GM23338 (cell line): ENCODE results near the gene SRP68. TPM values are rescaled to one million over a fixed set of nuclear protein-coding genes. Genes with fewer than 3 reads are reported as not detected.

ENCODE experiments used
- ATAC-seq: fragments of 200-7000 bp; cut with Tn5 transposase; 3 replicates; pipeline ENCODE4 v1.9.1; 2020
- DNase-seq: peaks from one replicate; pipeline ENCODE4 v3.0.0-alpha.2; 2015; ENCODE audit warnings: low spot score
- H2AFZ ChIP-seq: fragments of 200-600 bp; sonication (generic); 2 replicates; pipeline ENCODE4 v1.8.0; 2016; ENCODE audit warnings: antibody characterized with exemption, mild to moderate bottlenecking, moderate library complexity
- H3F3A ChIP-seq: fragments of 200-600 bp; sonication (generic); replicated peaks from 2 replicates; pipeline ENCODE4 v1.8.0; 2017; ENCODE audit warnings: antibody characterized with exemption, mixed run types, low read depth
- H3K27ac ChIP-seq: fragments of 200-600 bp; sonication (generic); 2 replicates; pipeline ENCODE4 v1.6.1; 2016; ENCODE audit warnings: low read depth
- H3K27me3 ChIP-seq: fragments of 200-600 bp; sonication (generic); 2 replicates; pipeline ENCODE4 v1.8.0; 2016; ENCODE audit warnings: mild to moderate bottlenecking, mixed run types, moderate library complexity; ENCODE audit not compliant: insufficient read depth
- H3K36me3 ChIP-seq: fragments of 200-600 bp; sonication (generic); 2 replicates; pipeline ENCODE4 v1.8.0; 2016; ENCODE audit warnings: mild to moderate bottlenecking; ENCODE audit not compliant: insufficient read depth
- H3K4me1 ChIP-seq: fragments of 200-600 bp; sonication (generic); 2 replicates; pipeline ENCODE4 v1.8.0; 2016; ENCODE audit warnings: mild to moderate bottlenecking, moderate library complexity; ENCODE audit not compliant: insufficient read depth
- H3K4me2 ChIP-seq: fragments of 200-600 bp; sonication (generic); 2 replicates; pipeline ENCODE4 v1.7.1; 2017; ENCODE audit warnings: mixed run types
- H3K4me3 ChIP-seq: fragments of 200-600 bp; sonication (generic); 2 replicates; pipeline ENCODE4 v1.6.1; 2016; ENCODE audit warnings: mixed run types
- H3K79me2 ChIP-seq: fragments of 200-600 bp; sonication (generic); replicated peaks from 2 replicates; pipeline ENCODE4 v1.8.0; 2017; ENCODE audit warnings: mild to moderate bottlenecking; ENCODE audit not compliant: insufficient read depth
- H3K9me2 ChIP-seq: fragments of 200-600 bp; sonication (generic); 2 replicates; pipeline ENCODE4 v1.8.0; 2017; ENCODE audit not compliant: insufficient read depth
- H4K20me1 ChIP-seq: fragments of 200-600 bp; sonication (generic); replicated peaks from 2 replicates; pipeline ENCODE4 v1.8.0; 2017; ENCODE audit warnings: mild to moderate bottlenecking; ENCODE audit not compliant: insufficient read depth
- H3K27ac Mint-ChIP-seq: 2 replicates; pipeline ENCODE4 v1.8.0; 2020; ENCODE audit warnings: inconsistent platforms, mild to moderate bottlenecking, moderate library complexity, mixed read lengths
- H3K27me3 Mint-ChIP-seq: 3 replicates; pipeline ENCODE4 v1.8.0; 2022; ENCODE audit warnings: low read depth, mild to moderate bottlenecking, moderate library complexity, mixed read lengths, inconsistent platforms; ENCODE audit not compliant: insufficient read depth, poor library complexity
- H3K36me3 Mint-ChIP-seq: 3 replicates; pipeline ENCODE4 v1.8.0; 2021; ENCODE audit warnings: low read depth, mild to moderate bottlenecking, inconsistent platforms, moderate library complexity, mixed read lengths
- H3K4me1 Mint-ChIP-seq: 3 replicates; pipeline ENCODE4 v1.8.0; 2020; ENCODE audit warnings: mild to moderate bottlenecking, inconsistent platforms, mixed read lengths
- H3K4me3 Mint-ChIP-seq: 3 replicates; pipeline ENCODE4 v1.8.0; 2021; ENCODE audit warnings: moderate library complexity, mild to moderate bottlenecking, inconsistent platforms, mixed read lengths
- H3K9me3 Mint-ChIP-seq: 3 replicates; pipeline ENCODE4 v1.8.0; 2020; ENCODE audit warnings: moderate library complexity, mild to moderate bottlenecking, inconsistent platforms, mixed read lengths
- CREB1 ChIP-seq: fragments of 250-450 bp; sonication (Bioruptor Pico); IDR thresholded peaks from 2 replicates; pipeline ENCODE4 v1.5.0; 2020; ENCODE audit warnings: low read depth, mild to moderate bottlenecking, moderate library complexity
- ETS1 ChIP-seq: IDR thresholded peaks from 2 replicates; pipeline ENCODE4 v1.6.1; 2016; ENCODE audit warnings: antibody characterized with exemption
- EZH2phosphoT487 ChIP-seq: fragments of 200-600 bp; sonication (generic); IDR thresholded peaks from one replicate; pipeline ENCODE4 v1.8.1; 2018; ENCODE audit warnings: antibody characterized with exemption; ENCODE audit not compliant: unreplicated experiment
- JUNB ChIP-seq: IDR thresholded peaks from one replicate; pipeline ENCODE4 v1.6.1; 2016; ENCODE audit warnings: antibody characterized with exemption; ENCODE audit not compliant: unreplicated experiment
- NANOG ChIP-seq: IDR thresholded peaks from 2 replicates; pipeline ENCODE4 v1.6.1; 2016; ENCODE audit warnings: antibody characterized with exemption, borderline replicate concordance
- REST ChIP-seq: IDR thresholded peaks from one replicate; pipeline ENCODE4 v1.6.1; 2018; ENCODE audit warnings: antibody characterized with exemption; ENCODE audit not compliant: unreplicated experiment
- STAT1 ChIP-seq: IDR thresholded peaks from one replicate; pipeline ENCODE4 v1.6.1; 2016; ENCODE audit warnings: antibody characterized with exemption; ENCODE audit not compliant: unreplicated experiment
- ZNF331 ChIP-seq: fragments of 250-450 bp; sonication (Bioruptor Pico); IDR thresholded peaks from 2 replicates; pipeline ENCODE4 v1.5.0; 2020; ENCODE audit warnings: low read depth, mild to moderate bottlenecking, moderate library complexity
- polyA plus RNA-seq: library from polyadenylated mRNA; unstranded; fragments of >200 nt; fragmentation: Nextera tagmentation; extraction: Ambion mirVana; gene quantifications from 2 replicates; pipeline ENCODE4 v1.2.1, GENCODE V29; 2016
- total RNA-seq: library from RNA; depleted of rRNA; stranded (reverse); fragments of >200 nt; shearing (Covaris generic); gene quantifications from 2 replicates; pipeline ENCODE4 v1.2.3, GENCODE V29; 2014
- TF ChIP-seq, protein P1 (sequence below), 2 experiments: fragments of 200-600 bp in 1 of 2; sonication (generic) in 1 of 2; conservative IDR thresholded peaks; 2 replicates each; pipeline versions ENCODE4 v1.5.1 to v1.6.1; 2016 to 2017; ENCODE audit warnings: antibody characterized with exemption in 2 of 2, low read depth in 2 of 2, mild to moderate bottlenecking in 2 of 2, moderate library complexity in 1 of 2

Gene SRP68
- total and polyA plus RNA-seq, 2 experiments from 2014 or later: 30.7 to 62.8 TPM

DNA sequence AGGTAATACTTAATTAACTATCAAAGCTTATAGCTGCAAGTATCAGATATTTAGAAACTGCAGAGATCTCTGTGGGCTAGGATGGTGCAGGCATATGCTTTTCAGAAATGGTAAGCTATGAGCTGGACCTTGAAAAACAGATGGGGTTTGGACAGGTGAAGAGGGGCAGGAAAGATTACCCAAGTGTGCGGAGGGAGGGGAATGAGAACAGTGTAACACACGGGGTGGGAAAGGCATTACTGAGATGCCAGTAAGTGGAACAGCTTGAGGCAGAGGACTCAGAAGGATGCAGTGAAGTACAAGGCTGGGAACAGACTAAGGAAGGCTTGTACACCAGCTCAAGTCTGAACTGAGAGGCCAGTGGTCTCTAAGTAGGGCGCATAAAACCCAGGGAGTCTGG, 23.1 kb downstream of the SRP68 start (continued):
- no peak for TF ChIP-seq NANOG
- TF ChIP-seq REST: no peak
- no peak for TF ChIP-seq JUNB
- TF ChIP-seq CREB1 (CRISPR knock-in tag): no peak

- peaks cover 9% of the 10 kb centered on the region; the same call in 1 of the 2 replicates for H3K4me1 ChIP-seq
- Mint-ChIP-seq H3K4me1 (peaks cover 5% of the 10 kb centered on the region; the same call in 2 of the 3 replicates), H3K27ac (no peak overlapping the region), H3K27me3 (peaks cover 1% of the 10 kb centered on the region), H3K9me3 (no peaks in the 10 kb centered on the region), H3K36me3 (peaks cover 73% of the 10 kb centered on the region), H3K4me3 (no peak overlapping the region)
- DNase-seq: peak; percentile 61
- ATAC-seq: peak; percentile 40; the same call in 1 of the 3 replicates
- H3K36me3 ChIP-seq: peaks cover 47% of the 10 kb centered on the region
- H3K9me2 ChIP-seq: no peaks in the 10 kb centered on the region
- H3F3A ChIP-seq: peaks cover 17% of the 10 kb centered on the region; the same call in 1 of the 2 replicates
- peak overlapping the region; percentile 74 for H3K27ac ChIP-seq
- H2AFZ ChIP-seq: no peak overlapping the region
- H3K4me2 ChIP-seq: no peak overlapping the region
- peaks cover 15% of the 10 kb centered on the region for H4K20me1 ChIP-seq
- no peak overlapping the region for H3K4me3 ChIP-seq
- no peaks in the 10 kb centered on the region for H3K27me3 ChIP-seq
- H3K79me2 ChIP-seq: peaks cover 9% of the 10 kb centered on the region; the same call in 1 of the 2 replicates
- TF ChIP-seq CREB1 (CRISPR knock-in tag) (no peak), STAT1 (no peak), NANOG (no peak), ZNF331 (CRISPR knock-in tag) (no peak), EZH2phosphoT487 (no peak), ETS1 (no peak), REST (no peak)
- TF ChIP-seq, protein P1, sequence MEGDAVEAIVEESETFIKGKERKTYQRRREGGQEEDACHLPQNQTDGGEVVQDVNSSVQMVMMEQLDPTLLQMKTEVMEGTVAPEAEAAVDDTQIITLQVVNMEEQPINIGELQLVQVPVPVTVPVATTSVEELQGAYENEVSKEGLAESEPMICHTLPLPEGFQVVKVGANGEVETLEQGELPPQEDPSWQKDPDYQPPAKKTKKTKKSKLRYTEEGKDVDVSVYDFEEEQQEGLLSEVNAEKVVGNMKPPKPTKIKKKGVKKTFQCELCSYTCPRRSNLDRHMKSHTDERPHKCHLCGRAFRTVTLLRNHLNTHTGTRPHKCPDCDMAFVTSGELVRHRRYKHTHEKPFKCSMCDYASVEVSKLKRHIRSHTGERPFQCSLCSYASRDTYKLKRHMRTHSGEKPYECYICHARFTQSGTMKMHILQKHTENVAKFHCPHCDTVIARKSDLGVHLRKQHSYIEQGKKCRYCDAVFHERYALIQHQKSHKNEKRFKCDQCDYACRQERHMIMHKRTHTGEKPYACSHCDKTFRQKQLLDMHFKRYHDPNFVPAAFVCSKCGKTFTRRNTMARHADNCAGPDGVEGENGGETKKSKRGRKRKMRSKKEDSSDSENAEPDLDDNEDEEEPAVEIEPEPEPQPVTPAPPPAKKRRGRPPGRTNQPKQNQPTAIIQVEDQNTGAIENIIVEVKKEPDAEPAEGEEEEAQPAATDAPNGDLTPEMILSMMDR (conservative IDR thresholded peaks at IDR 0.05; ENCODE audit: low read depth in 2 of 2): no peak
Observed at GRCh38 chr17:76048711-76049110, 23.6 kb downstream of the SRP68 start.
